Activated naive CD8-positive, alpha-beta T cell treated with anti-CD3 and anti-CD28 coated beads, Interleukin-2, amount 50 U/mL, for 24 hours (primary cell): ENCODE results near the gene NTN3.
A peak's percentile ranks its signal among the peaks of the same experiment; 100 is the strongest.

Source experiments
- ATAC-seq: fragments of 150-1000 bp; cut with Tn5 transposase; one replicate; pipeline ENCODE4 v1.10.0; 2021
- DNase-seq: peaks from one replicate; pipeline ENCODE4 v3.0.0; 2021
- H3K27ac Mint-ChIP-seq: one replicate; pipeline ENCODE4 v1.8.0; 2021; ENCODE audit warnings: mild to moderate bottlenecking, mixed read lengths
- H3K27me3 Mint-ChIP-seq: one replicate; pipeline ENCODE4 v1.8.0; 2021; ENCODE audit warnings: mixed read lengths
- H3K36me3 Mint-ChIP-seq: one replicate; pipeline ENCODE4 v1.8.0; 2021; ENCODE audit warnings: low read depth, mixed read lengths
- H3K4me1 Mint-ChIP-seq: one replicate; pipeline ENCODE4 v1.8.0; 2021; ENCODE audit warnings: mixed read lengths
- H3K4me3 Mint-ChIP-seq: one replicate; pipeline ENCODE4 v1.8.0; 2021; ENCODE audit warnings: mild to moderate bottlenecking, moderate library complexity, mixed read lengths
- H3K9me3 Mint-ChIP-seq: one replicate; pipeline ENCODE4 v1.8.0; 2021; ENCODE audit warnings: mixed read lengths

Gene NTN3

GRCh38 chr16:2467528-2468232 lies 3.4 kb upstream of the NTN3 start:
- peak; percentile 46 for DNase-seq
- Mint-ChIP-seq H3K36me3 (peaks cover 1% of the 10 kb centered on the region), H3K4me3 (peak overlapping the region; percentile 17), H3K27ac (no peak overlapping the region), H3K9me3 (no peaks in the 10 kb centered on the region), H3K27me3 (peaks cover 20% of the 10 kb centered on the region), H3K4me1 (peaks cover 19% of the 10 kb centered on the region)
- peak; percentile 13 for ATAC-seq

GRCh38 chr16:2468233-2468724 lies 2.8 kb upstream of the NTN3 start:
- DNase-seq: peak; percentile 34

GRCh38 chr16:2468725-2469398 lies 2.2 kb upstream of the NTN3 start:
- no peak overlapping the region for H3K27ac Mint-ChIP-seq
- peaks cover 27% of the 10 kb centered on the region for H3K27me3 Mint-ChIP-seq
- no peak for ATAC-seq
- H3K36me3 Mint-ChIP-seq: no peaks in the 10 kb centered on the region
- H3K4me3 Mint-ChIP-seq: no peak overlapping the region
- peaks cover 26% of the 10 kb centered on the region for H3K4me1 Mint-ChIP-seq
- H3K9me3 Mint-ChIP-seq: no peaks in the 10 kb centered on the region
- peak; percentile 25 for DNase-seq

More at GRCh38 chr16:2468233-2468724, 2.8 kb upstream of the NTN3 start:
- Mint-ChIP-seq H3K27ac (no peak overlapping the region), H3K27me3 (peaks cover 25% of the 10 kb centered on the region), H3K4me1 (peaks cover 24% of the 10 kb centered on the region), H3K9me3 (no peaks in the 10 kb centered on the region), H3K4me3 (peak overlapping the region; percentile 17), H3K36me3 (peaks cover 1% of the 10 kb centered on the region)
- ATAC-seq: peak; percentile 22

GRCh38 chr16:2469399-2470233 lies 1.5 kb upstream of the NTN3 start:
- no peak for ATAC-seq
- Mint-ChIP-seq H3K36me3 (no peaks in the 10 kb centered on the region), H3K9me3 (no peaks in the 10 kb centered on the region), H3K4me1 (peaks cover 26% of the 10 kb centered on the region), H3K27ac (no peak overlapping the region), H3K27me3 (peaks cover 27% of the 10 kb centered on the region), H3K4me3 (no peak overlapping the region)
- DNase-seq: no peak

- H3K27me3 Mint-ChIP-seq: peaks cover 27% of the 10 kb centered on the region
- no peaks in the 10 kb centered on the region for H3K36me3 Mint-ChIP-seq
- H3K9me3 Mint-ChIP-seq: no peaks in the 10 kb centered on the region
- no peak overlapping the region for H3K4me3 Mint-ChIP-seq
- DNase-seq (no peak), ATAC-seq (no peak)
- H3K27ac Mint-ChIP-seq: no peak overlapping the region
- H3K4me1 Mint-ChIP-seq: peaks cover 26% of the 10 kb centered on the region
These were observed 879 bp upstream of the NTN3 start for GRCh38 chr16:2470234-2470601.

GRCh38 chr16:2470603-2471015 lies 488 bp upstream of the NTN3 start:
- Mint-ChIP-seq H3K27ac (no peak overlapping the region), H3K27me3 (peaks cover 27% of the 10 kb centered on the region), H3K4me3 (no peak overlapping the region), H3K4me1 (peaks cover 26% of the 10 kb centered on the region), H3K9me3 (no peaks in the 10 kb centered on the region), H3K36me3 (no peaks in the 10 kb centered on the region)
- no peak for DNase-seq
- no peak for ATAC-seq

- H3K9me3 Mint-ChIP-seq: no peaks in the 10 kb centered on the region
- H3K4me3 Mint-ChIP-seq: no peak overlapping the region
- ATAC-seq (no peak), DNase-seq (no peak)
- H3K36me3 Mint-ChIP-seq: no peaks in the 10 kb centered on the region
- no peak overlapping the region for H3K27ac Mint-ChIP-seq
- H3K4me1 Mint-ChIP-seq: peaks cover 32% of the 10 kb centered on the region
- H3K27me3 Mint-ChIP-seq: peaks cover 27% of the 10 kb centered on the region
These were observed 773 bp downstream of the NTN3 start for GRCh38 chr16:2471653-2472487.

- ATAC-seq (no peak), DNase-seq (no peak)
- H3K27ac Mint-ChIP-seq: no peak overlapping the region
- H3K27me3 Mint-ChIP-seq: peaks cover 24% of the 10 kb centered on the region
- H3K4me1 Mint-ChIP-seq: peaks cover 27% of the 10 kb centered on the region
- H3K4me3 Mint-ChIP-seq: no peak overlapping the region
- no peaks in the 10 kb centered on the region for H3K36me3 Mint-ChIP-seq
- no peaks in the 10 kb centered on the region for H3K9me3 Mint-ChIP-seq
These were observed 1.4 kb downstream of the NTN3 start for GRCh38 chr16:2472488-2472864.

GRCh38 chr16:2472885-2473445 lies 1.9 kb downstream of the NTN3 start:
- H3K36me3 Mint-ChIP-seq: no peaks in the 10 kb centered on the region
- DNase-seq: no peak
- H3K27ac Mint-ChIP-seq: no peak overlapping the region
- H3K4me3 Mint-ChIP-seq: peak overlapping the region; percentile 69
- no peak for ATAC-seq
- H3K9me3 Mint-ChIP-seq: no peaks in the 10 kb centered on the region
- peaks cover 27% of the 10 kb centered on the region for H3K4me1 Mint-ChIP-seq
- H3K27me3 Mint-ChIP-seq: peaks cover 24% of the 10 kb centered on the region

- Mint-ChIP-seq H3K4me3 (peak overlapping the region; percentile 69), H3K4me1 (peaks cover 23% of the 10 kb centered on the region), H3K27ac (no peak overlapping the region), H3K9me3 (no peaks in the 10 kb centered on the region), H3K36me3 (no peaks in the 10 kb centered on the region), H3K27me3 (peaks cover 23% of the 10 kb centered on the region)
- ATAC-seq (no peak), DNase-seq (peak; percentile 41)
These were observed 2.4 kb downstream of the NTN3 start for GRCh38 chr16:2473446-2473926.

GRCh38 chr16:2473999-2474876 lies 3.1 kb downstream of the NTN3 start:
- DNase-seq (peak; percentile 65), ATAC-seq (peak; percentile 47)
- no peaks in the 10 kb centered on the region for H3K36me3 Mint-ChIP-seq
- H3K9me3 Mint-ChIP-seq: no peaks in the 10 kb centered on the region
- H3K4me1 Mint-ChIP-seq: peaks cover 22% of the 10 kb centered on the region
- peak overlapping the region; percentile 76 for H3K4me3 Mint-ChIP-seq
- peaks cover 22% of the 10 kb centered on the region for H3K27me3 Mint-ChIP-seq
- peak overlapping the region; percentile 62 for H3K27ac Mint-ChIP-seq

- H3K9me3 Mint-ChIP-seq: no peaks in the 10 kb centered on the region
- H3K36me3 Mint-ChIP-seq: no peaks in the 10 kb centered on the region
- peaks cover 16% of the 10 kb centered on the region for H3K27me3 Mint-ChIP-seq
- ATAC-seq (peak; percentile 55), DNase-seq (peak; percentile 89)
- H3K27ac Mint-ChIP-seq: peak within 1 kb of the TSS; percentile 62
- H3K4me1 Mint-ChIP-seq: peaks cover 20% of the 10 kb centered on the region
- H3K4me3 Mint-ChIP-seq: peak within 1 kb of the TSS; percentile 76
These were observed 3.8 kb downstream of the NTN3 start, which contains the start of gene TBC1D24 for GRCh38 chr16:2474877-2475412. Gene TBC1D24, plus strand, starts transcription at chr16:2475127. Its CDS starts 21,022 bp downstream, at chr16:2496149.
